Stomach (tissue), 9 donors: ENCODE results near the gene RHO. TPM values are rescaled to one million over a fixed set of nuclear protein-coding genes. Genes with fewer than 3 reads are reported as not detected.

Experiments used
- DNase-seq, 2 donors: peaks; one replicate each; pipeline versions ENCODE4 v3.0.0 to v3.0.0-alpha.2; 2013 to 2019
- H3K27ac ChIP-seq, 5 donors: fragments of 200-600 bp in 4 of 5; sonication (generic) in 4 of 5; one replicate each; pipeline ENCODE4 v1.5.1; 2013 to 2019; ENCODE audit warnings: mild to moderate bottlenecking in 1 of 5, moderate library complexity in 1 of 5
- H3K27me3 ChIP-seq, 3 donors: fragments of 200-600 bp; sonication (generic); one replicate each; pipeline ENCODE4 v1.5.1; 2017 to 2019; ENCODE audit warnings: mixed run types in 1 of 3
- H3K36me3 ChIP-seq, 4 donors: fragments of 200-600 bp; sonication (generic); 1 replicate in 3 of 4; 2 replicates in 1 of 4; pipeline ENCODE4 v1.5.1; 2016 to 2019
- H3K4me1 ChIP-seq, 4 donors: fragments of 200-600 bp; sonication (generic); one replicate each; pipeline ENCODE4 v1.5.1; 2016 to 2019
- H3K4me3 ChIP-seq, 4 donors: fragments of 200-600 bp; sonication (generic) in 3 of 4; one replicate each; pipeline ENCODE4 v1.5.1; 2016 to 2019; ENCODE audit warnings: mild to moderate bottlenecking in 1 of 4
- H3K9me3 ChIP-seq, 4 donors: fragments of 200-600 bp; sonication (generic); one replicate each; pipeline ENCODE4 v1.5.1; 2016 to 2019
- CTCF ChIP-seq, 7 experiments: fragments of 450-650 bp in 4 of 7; fragments of 200-600 bp in 3 of 7; sonication (generic) in 3 of 7; IDR thresholded peaks; one replicate each; pipeline ENCODE4 v1.5.1; 2016 to 2019; ENCODE audit warnings: antibody characterized with exemption in 7 of 7, control low read depth in 2 of 7, mild to moderate bottlenecking in 1 of 7
- EP300 ChIP-seq: sonication (generic); formaldehyde crosslinking; IDR thresholded peaks from one replicate; pipeline ENCODE4 v1.6.1; 2017; ENCODE audit warnings: antibody characterized with exemption
- POLR2A ChIP-seq, 4 donors: fragments of 450-650 bp; IDR thresholded peaks; one replicate each; pipeline ENCODE4 v1.6.1; 2016; ENCODE audit warnings: antibody characterized with exemption in 4 of 4, control low read depth in 2 of 4, mild to moderate bottlenecking in 1 of 4, moderate library complexity in 1 of 4
- POLR2AphosphoS5 ChIP-seq, 3 donors: sonication (generic); formaldehyde crosslinking; IDR thresholded peaks; one replicate each; pipeline ENCODE4 v1.6.1; 2016; ENCODE audit warnings: antibody characterized with exemption in 3 of 3
- WGBS, 5 donors: extraction: QIAGEN DNeasy Blood & Tissue Kit in 3 of 5; methylation state at CpG; one replicate each; pipeline versions ENCODE4 v1.1.5 to v1.1.7; 2013 to 2018; 5-methylcytosine and 5-hydroxymethylcytosine counted together
- intact Hi-C: fragments of 100-400 bp; cut with DNase I; formaldehyde crosslinking; loops from one replicate; pipeline ENCODE4 v1.15.1; 2023; ENCODE audit warnings: low total_unique reads
- polyA plus RNA-seq, 3 donors: library from polyadenylated mRNA; stranded (reverse); fragments of 200-250 nt; gene quantifications; one replicate each; pipeline ENCODE4 v1.2.3, GENCODE V29; 2013
- total RNA-seq, 5 donors: library from RNA; depleted of rRNA; stranded (reverse); fragments of >200 nt; gene quantifications; one replicate each; pipeline versions ENCODE4 v1.1.0 to v1.2.3, GENCODE V29; 2014 to 2016
- donor health status: healthy with polysubstance abuse.
- donor health status: Bipolar disorder and iron deficiency.
- donor health status: healthy.

Gene RHO
- total and polyA plus RNA-seq, 8 donors = not detected

GRCh38 chr3:129575233-129575996 is 47.0 kb downstream of the RHO start:
- 86 to 90% (median 89%) methylated on average over 15 to 19 of the region's 19 CpGs for WGBS, 5 donors
- peak overlapping the region in 4 of 5 donors; percentile 72 to 87 (median 80) for H3K27ac ChIP-seq
- no peak overlapping the region for H3K4me3 ChIP-seq
- peaks cover 28 to 78% (median 53%) of the 10 kb centered on the region in 4 donors for H3K36me3 ChIP-seq
- H3K4me1 ChIP-seq = peaks cover 19 to 34% (median 31%) of the 10 kb centered on the region in 4 donors
- intact Hi-C loops = no loop called here
- H3K27me3 ChIP-seq = no peaks in the 10 kb centered on the region
- DNase-seq = no peak
- H3K9me3 ChIP-seq = no peaks in the 10 kb centered on the region
- TF ChIP-seq CTCF (IDR thresholded peaks at IDR 0.05) (no peak), POLR2A (IDR thresholded peaks at IDR 0.05) (no peak), POLR2AphosphoS5 (IDR thresholded peaks at IDR 0.05) (no peak), EP300 (no peak)

GRCh38 chr3:129575997-129576384 is 47.6 kb downstream of the RHO start:
- WGBS, 5 donors = 80 to 93% (median 89%) methylated on average over 10 of the region's 10 CpGs
- H3K27me3 ChIP-seq = no peaks in the 10 kb centered on the region
- H3K4me1 ChIP-seq = peaks cover 19 to 34% (median 31%) of the 10 kb centered on the region in 4 donors
- peaks cover 24 to 77% (median 49%) of the 10 kb centered on the region in 4 donors for H3K36me3 ChIP-seq
- H3K4me3 ChIP-seq = no peak overlapping the region
- no peak for DNase-seq
- TF ChIP-seq CTCF (IDR thresholded peaks at IDR 0.05) = no peak
- no peak for TF ChIP-seq EP300
- TF ChIP-seq POLR2AphosphoS5 (IDR thresholded peaks at IDR 0.05) = no peak
- TF ChIP-seq POLR2A (IDR thresholded peaks at IDR 0.05) = no peak
- no peaks in the 10 kb centered on the region for H3K9me3 ChIP-seq
- intact Hi-C loops = no loop called here
- peak overlapping the region in 4 of 5 donors; percentile 72 to 87 (median 80) for H3K27ac ChIP-seq

- Histone ChIP-seq H3K4me1 (peaks cover 19 to 34% (median 31%) of the 10 kb centered on the region in 4 donors), H3K27me3 (no peaks in the 10 kb centered on the region), H3K9me3 (no peaks in the 10 kb centered on the region), H3K27ac (peak overlapping the region; percentile 62 to 87 (median 80)), H3K4me3 (no peak overlapping the region), H3K36me3 (peaks cover 24 to 77% (median 48%) of the 10 kb centered on the region in 4 donors)
- 33 to 53% (median 44%) methylated on average over 14 to 18 of the region's 18 CpGs for WGBS, 5 donors
- TF ChIP-seq POLR2AphosphoS5 (IDR thresholded peaks at IDR 0.05) (peak in 2 of 3 donors; percentile 44 to 65), EP300 (no peak)
- intact Hi-C loops = no loop called here
- peak; percentile 76 to 86 for DNase-seq
Measured at GRCh38 chr3:129576514-129577352, 48.3 kb downstream of the RHO start.

GRCh38 chr3:129577366-129577765 is 48.9 kb downstream of the RHO start:
- no peak overlapping the region for H3K4me3 ChIP-seq
- TF ChIP-seq CTCF (IDR thresholded peaks at IDR 0.05) (no peak), POLR2A (IDR thresholded peaks at IDR 0.05) (no peak), POLR2AphosphoS5 (IDR thresholded peaks at IDR 0.05) (no peak), EP300 (no peak)
- peak overlapping the region; percentile 62 to 87 (median 80) for H3K27ac ChIP-seq
- intact Hi-C loops = no loop called here
- no peaks in the 10 kb centered on the region for H3K9me3 ChIP-seq
- no peaks in the 10 kb centered on the region for H3K27me3 ChIP-seq
- 57 to 83% (median 62%) methylated on average over 6 to 17 of the region's 17 CpGs; no CpG with 5 or more reads in 1 of the 5 donors for WGBS, 5 donors
- peak in 1 of 2 donors; percentile 80 for DNase-seq
- peaks cover 19 to 34% (median 31%) of the 10 kb centered on the region in 4 donors for H3K4me1 ChIP-seq
- H3K36me3 ChIP-seq = peaks cover 29 to 77% (median 49%) of the 10 kb centered on the region in 4 donors
